ENCODE measurements around the gene SLFNL1.

Gene SLFNL1

DNA sequence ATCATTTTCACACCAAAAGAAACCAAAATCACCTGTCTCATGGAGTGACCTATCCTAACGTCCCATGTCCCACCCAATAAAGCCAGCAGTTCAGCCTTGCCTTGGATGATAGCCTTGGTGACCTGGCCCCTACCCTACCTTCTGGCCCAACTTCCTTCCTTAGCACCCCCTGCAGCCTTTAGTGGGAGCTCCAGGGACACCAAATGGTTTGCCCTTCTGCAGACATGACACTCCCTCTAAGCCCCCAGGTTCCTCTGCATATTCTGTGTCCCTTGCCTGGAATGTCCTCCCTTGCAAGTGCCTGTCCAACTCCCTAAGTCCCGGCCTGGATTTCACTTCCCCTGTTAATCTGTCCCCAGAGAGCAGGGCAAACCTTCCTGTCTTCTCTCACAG lies 2.2 kb downstream of the SLFNL1 start:
- no peak for DNase-seq

- no peak for DNase-seq
Measured at GRCh38 chr1:41018018-41018410, 3.5 kb downstream of the SLFNL1 start.

- no peak for DNase-seq
Measured at GRCh38 chr1:41017141-41018017, 4.1 kb downstream of the SLFNL1 start.

DNA sequence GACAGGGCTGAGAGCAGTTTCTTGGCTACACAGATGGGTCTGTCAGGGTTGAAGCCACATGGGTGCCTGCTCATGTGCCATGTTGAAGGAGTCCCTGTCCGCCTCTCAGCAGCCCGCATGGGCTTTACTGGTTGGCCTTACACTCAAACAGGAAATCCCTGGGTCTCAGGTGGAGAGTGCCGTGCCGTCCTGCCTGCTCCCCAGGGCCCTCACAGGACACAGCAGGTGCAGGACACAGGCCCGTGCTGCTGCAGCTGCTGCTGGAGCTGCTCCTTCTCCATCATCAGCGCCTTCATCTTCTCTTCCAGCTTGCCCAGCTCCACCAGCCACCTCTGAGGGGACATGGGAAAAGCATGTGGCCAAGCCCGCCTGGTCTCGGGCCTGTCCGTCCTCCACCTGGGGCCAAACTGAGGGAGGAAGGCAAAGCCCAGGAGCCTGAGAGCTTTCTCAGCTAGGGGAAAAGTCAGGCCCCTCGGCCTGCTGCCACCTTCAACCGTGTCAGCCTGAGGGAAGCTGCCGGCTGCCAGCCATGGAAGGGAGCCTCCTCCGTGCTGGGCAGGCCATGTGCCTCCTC lies 5.5 kb downstream of the SLFNL1 start:
- DNase-seq = no peak

GRCh38 chr1:41015281-41015896 lies 6.1 kb downstream of the SLFNL1 start:
- no peak for DNase-seq

- no peak for DNase-seq
Measured at GRCh38 chr1:41014871-41015270, 6.7 kb downstream of the SLFNL1 start.

DNA sequence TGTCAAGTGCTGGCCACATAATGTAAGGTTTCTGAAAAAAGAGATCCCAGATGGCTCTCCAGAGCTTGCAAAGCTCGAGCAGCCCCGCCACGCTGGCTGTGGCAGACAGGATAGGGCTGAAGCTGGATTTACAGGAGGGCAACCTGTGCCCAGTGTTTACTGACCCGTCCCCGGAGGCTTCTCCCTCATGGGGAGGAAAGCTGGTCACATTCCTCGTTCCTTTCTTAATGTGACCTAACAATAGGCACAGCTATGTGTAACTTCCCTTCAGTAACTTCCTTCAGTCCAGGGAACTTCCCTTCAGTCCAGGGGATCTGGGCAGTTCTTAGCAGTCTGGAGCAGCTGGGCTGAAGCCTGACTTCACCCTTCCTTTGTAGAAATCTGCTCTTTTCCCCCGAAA lies 7.7 kb downstream of the SLFNL1 start:
- no peak for DNase-seq

- no peak for DNase-seq
Measured at GRCh38 chr1:41013024-41013423, 8.5 kb downstream of the SLFNL1 start.

- no peak for DNase-seq
Measured at GRCh38 chr1:41010345-41010744, 11.2 kb downstream of the SLFNL1 start.

DNA sequence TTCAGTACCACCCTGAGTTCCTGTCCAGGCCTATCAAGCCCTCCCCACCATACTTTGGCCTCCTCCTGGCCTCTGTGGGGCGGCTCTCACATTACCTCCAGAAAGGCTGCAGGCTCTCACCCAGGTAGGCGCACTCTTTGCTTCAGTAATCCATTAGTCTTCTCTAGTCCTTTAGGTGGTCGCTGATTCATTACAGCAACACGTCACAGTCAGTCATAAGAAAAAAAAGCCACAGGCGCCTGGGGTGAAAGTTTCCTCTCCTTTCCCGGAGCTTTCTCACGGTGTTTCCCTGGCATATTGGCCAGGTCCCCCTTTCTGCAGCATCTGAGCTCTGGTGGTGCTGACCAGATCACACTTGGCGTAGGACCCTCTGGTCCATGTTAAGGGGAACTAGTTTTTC lies 12.1 kb downstream of the SLFNL1 start:
- no peak for DNase-seq

DNA sequence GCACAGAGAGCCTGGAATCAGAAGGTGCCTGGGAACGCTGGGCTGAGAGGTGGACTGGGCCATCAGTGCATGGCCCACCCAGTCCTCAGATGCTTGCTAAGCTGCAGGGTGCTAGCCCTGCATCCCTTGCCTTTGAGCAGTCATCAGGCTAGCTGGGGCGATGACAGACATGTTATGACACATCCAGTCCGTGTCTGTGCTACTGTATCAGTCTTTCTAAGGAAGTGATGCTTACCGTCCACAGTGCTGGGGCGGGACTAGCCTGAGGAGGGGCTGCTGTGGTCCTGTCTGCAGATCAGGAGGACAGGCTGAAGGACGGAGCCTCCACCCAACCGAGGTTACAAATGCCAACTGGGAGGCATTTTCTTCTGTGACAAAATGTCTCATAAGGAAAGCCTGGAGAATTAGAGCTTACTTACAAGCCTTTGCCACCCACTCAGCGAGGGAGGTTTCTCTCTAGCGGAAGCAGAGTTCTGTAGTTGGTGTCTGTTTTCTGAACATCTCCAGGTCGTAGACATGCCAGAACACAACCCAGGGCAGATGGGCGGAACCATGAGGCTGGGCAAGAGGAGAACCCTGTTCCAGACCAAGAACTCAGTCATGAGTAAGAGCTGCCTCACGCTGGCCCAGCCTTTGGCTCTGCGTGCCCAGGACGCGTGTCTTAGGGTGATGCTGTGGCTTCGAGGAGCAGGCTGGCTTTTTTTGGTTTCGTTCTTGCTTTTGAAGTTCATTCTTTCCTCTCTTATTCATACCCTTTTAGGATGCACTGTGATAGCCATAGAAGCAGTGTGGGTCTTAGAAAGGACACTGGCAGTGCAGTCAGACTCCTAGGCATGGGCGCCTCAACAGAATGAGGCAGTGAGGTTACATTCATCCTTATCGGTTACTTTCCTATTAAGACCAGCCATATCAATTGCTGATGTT lies 14.3 kb downstream of the SLFNL1 start:
- no peak for DNase-seq

DNA sequence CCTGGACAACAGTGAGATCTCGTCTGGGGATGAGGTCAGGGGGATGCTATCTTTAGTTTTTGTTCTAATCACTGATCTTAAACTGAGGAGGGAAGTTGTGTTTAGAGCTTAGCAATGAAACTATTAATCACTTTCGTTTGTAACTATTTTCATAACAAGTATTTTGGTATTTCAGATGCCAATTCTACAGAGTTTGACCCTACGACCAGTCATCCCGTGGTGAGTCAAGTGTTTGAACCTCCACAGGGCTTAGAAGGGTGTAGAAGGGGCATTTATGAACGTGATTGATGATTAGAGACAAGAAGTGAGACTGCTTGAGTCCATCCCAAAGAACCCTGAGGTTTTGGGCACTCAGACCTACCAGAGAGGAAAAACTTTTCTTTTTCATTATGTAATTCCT lies 15.6 kb downstream of the SLFNL1 start:
- no peak for DNase-seq

GRCh38 chr1:41003640-41004220 lies 17.8 kb downstream of the SLFNL1 start:
- DNase-seq = peak; percentile 100

GRCh38 chr1:41003127-41003639 lies 18.3 kb downstream of the SLFNL1 start:
- DNase-seq = no peak

DNA sequence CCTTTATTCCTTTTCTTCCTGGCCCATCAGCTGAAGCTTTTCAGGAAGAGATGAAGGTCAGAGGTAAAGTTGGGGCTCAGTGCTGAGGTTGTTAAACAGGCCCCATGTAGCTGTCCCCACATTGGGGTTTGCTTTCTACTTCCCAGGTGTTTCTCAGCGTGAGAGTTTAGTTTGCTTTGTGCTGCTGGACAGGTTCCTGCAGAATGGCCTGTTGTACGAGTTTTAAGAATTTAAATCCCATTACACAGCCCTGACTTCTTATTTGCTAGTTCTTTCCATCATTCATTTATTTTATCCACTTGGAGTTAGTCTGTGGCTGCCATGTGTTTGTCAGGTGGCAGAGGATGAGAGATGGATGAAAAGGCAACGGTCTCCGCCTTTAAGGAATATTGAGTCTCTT lies 22.9 kb downstream of the SLFNL1 start:
- DNase-seq = no peak

DNA sequence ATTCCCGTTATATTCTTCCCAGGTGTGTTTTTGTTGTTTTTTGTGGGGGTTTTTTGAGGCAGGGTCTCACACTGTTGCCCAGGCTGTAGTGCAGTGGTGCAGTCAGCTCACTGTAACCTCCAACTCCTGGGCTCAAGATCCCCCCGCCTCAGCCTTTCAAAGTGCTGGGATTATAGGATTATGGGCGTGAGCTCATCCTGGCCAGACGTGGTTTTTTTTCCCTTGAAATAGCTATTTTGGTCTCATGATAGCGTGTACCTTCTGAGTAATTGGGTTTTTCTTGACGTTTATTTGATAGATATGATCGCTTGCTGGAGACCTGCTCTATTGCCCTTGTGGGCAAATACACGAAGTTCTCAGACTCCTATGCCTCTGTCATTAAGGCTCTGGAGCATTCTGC lies 24.4 kb downstream of the SLFNL1 start:
- no peak for DNase-seq

DNA sequence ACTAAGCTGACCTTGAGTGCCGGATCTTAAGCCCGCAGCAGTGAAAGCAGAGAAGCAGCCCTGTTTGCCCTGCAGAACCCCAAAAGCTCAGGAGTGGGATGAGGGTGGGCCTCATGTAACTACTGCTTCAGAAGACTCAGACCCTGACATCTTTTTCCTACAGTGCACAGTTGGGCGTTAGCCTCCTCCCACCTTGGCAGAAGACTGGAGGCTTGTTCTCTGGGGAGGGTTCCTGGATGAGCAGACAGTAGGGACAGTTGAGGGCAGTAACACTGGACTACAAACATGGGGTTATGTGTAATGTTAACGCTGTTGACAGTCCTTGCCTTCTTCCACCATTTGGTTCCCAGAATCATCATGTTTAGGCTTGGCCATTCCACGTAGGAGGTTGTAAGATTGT lies 32.5 kb downstream of the SLFNL1 start:
- DNase-seq = no peak

DNA sequence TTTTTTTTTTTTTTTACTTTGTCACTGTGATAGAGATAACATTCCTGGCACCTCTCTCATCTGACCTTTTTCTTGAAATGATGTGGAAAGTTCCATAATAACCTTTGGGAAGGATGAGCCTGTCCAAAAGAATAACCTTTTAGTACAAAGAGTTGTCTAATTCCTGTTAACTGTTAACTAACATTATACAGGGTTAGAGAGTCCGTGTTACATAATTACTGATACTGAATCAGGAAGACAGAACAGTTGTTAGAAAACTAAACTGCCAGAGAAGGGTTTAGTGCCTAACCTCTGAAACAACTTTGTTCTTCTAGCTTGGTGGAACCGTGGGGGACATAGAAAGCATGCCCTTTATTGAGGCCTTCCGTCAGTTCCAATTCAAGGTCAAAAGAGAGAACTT lies 33.2 kb downstream of the SLFNL1 start:
- no peak for DNase-seq

DNA sequence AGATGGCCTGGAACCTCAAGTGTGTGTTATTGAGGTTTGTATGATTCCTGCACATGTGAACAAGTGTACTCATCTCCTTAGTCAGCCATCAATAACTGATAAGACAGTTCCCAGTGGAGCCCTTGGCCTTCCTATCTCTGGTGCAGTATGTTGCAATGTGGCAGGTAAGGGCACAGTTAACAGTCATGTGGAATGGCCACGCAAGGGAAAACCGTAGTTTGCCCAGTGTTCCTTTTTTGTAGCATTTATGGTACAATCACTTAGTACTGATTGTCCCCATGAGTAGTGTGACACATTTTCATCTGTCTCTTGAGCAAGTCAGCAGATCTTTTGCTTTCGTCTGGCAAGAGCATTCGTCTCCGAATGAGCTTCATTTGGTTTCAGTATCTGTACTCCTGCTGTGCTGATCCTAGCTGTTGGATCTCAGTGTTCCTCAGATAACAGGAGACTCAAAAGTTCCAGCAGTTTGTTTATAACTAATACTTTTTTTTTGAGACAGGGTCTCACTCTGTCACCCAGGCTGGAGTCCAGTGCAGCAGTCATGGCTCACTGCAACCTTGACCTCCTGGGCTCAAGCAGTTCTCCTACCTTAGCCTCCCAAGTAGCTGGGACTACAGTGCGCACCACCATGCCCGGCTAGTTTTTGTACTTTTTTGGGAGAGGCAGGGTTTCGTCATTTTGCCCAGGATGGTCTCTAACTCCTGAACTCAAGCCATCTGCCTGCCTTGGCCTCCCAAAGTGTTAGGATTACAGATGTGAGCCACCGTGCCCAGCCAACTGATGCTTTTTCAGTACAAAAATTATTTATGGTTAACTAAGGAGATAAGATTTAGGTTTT lies 33.9 kb downstream of the SLFNL1 start:
- DNase-seq = no peak

GRCh38 chr1:40986956-40987355 lies 34.6 kb downstream of the SLFNL1 start:
- DNase-seq = no peak

DNA sequence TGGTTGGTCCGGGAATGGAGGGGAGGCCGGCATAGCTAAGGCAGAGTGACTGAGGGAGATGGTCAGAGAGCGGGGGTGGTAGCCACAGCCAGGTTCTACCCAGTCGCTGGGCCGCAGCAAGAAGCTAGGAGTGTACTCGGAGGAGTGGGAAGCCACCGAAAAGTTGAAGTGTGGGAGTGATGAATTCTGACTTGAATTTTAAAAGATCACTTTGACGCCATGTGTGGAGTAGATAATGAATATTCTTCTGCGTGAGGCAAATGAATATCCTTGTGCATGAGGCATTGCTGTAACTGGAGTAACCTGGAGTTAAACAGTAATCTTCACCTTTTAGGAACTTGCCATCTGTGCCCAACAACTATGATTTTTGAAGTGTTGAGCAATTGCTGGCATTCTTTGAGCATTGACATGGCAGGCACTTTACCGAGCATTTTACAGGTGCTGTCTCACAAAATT lies 35.2 kb downstream of the SLFNL1 start:
- no peak for DNase-seq

GRCh38 chr1:40985875-40986274 lies 35.6 kb downstream of the SLFNL1 start:
- DNase-seq = no peak
